Measurements from ENCODE around the gene MAPRE3.

Gene MAPRE3

DNA sequence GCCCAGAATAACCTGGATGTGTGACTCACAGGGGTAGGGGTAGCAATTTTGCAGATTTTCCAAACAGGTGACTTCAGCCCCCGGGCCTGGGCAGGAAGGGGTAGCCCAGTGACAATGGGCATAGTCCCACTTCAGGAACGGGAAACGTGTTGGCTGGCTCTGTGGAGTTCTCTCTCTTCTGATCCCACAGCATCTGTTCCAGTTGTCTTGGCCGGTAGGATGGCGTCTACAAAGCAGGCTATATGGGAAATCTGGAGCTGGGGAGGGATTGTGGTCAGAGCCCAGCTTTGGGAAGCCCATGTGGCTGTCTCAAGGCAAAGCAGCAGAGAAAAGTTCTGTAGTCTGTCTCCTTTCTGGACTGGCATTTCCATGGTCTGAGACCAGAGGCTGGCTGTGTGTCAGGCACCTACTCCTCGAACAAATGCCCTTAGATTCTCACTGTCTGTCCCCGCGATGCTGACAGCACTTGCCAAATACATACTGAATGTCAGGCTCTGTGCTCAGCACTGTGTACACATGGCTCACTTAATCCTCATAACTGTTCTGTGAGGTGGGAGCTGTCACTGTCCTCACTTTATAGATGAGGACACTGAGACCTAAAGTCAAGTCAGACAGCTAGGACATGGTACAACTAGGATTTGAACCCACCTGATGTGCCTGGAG lies 44.5 kb downstream of the MAPRE3 start:
- no peak for DNase-seq (ENCODE audit: low spot score)

DNA sequence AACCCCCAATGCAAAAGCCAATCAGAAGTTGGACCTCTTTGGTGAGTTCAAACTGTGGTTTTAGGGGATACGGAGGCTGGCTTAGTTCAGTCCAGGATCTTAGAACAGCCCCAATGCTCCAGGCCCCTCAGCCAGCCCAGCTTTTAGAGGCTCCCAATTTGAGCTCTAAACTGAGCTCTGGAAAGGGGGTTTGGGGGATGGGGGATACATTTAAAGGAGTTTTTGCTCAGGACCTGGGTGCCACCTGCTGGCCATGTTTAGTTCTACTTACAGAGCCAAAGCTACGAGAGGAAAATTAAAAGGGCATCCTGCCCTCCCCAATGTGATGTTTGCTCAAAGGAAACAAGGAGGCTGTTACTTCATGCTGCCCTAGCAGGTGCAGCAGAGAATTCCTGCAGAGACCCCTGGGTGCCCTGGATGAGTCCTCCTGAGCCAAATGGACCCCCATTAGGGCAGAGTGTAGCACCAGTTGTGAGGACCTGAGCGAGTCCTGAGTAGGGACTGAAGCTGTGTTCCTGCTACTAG lies 46.4 kb downstream of the MAPRE3 start:
- peak; percentile 41 for DNase-seq (ENCODE audit: low spot score)

DNA sequence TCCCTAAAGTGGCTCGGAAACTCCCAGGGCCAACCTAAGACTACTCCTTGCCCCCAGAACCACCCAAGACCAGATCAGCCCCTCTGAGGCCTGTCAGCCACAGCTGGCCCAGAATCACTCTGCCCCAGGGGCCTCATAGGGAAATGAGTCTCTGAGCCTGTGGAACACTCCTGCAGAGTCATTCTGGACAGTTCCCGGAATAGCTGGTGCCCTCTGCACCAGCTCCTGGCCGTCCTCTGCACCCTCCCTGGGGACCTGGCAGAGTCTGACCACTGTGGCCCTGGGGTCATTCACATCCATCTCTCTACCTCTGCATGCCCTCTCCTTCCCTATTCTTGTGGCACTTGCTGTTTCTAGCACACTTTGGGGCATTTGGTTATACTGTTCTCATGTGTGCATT lies 47.7 kb downstream of the MAPRE3 start:
- DNase-seq (ENCODE audit: low spot score), result no peak

DNA sequence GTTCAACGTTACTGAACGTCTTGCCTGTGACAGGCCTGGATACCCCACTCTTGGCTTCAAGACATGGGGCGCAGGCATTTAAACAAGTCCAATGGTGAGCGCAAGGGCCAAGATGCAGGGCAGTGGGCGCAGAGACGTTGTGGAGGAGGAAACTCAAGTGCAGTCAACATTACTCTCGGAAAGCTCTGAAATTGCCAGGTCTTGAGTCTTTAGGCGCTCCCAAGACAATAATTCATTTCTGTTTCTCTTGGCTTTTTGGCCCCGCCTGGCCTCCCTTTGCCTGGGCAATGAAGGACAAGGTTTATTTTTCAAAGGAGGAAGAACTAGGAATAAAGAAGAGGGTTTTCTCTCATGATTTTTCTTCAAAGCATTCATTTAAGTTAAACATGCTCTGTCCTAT lies 49.0 kb downstream of the MAPRE3 start:
- no peak for DNase-seq (ENCODE audit: low spot score)

DNA sequence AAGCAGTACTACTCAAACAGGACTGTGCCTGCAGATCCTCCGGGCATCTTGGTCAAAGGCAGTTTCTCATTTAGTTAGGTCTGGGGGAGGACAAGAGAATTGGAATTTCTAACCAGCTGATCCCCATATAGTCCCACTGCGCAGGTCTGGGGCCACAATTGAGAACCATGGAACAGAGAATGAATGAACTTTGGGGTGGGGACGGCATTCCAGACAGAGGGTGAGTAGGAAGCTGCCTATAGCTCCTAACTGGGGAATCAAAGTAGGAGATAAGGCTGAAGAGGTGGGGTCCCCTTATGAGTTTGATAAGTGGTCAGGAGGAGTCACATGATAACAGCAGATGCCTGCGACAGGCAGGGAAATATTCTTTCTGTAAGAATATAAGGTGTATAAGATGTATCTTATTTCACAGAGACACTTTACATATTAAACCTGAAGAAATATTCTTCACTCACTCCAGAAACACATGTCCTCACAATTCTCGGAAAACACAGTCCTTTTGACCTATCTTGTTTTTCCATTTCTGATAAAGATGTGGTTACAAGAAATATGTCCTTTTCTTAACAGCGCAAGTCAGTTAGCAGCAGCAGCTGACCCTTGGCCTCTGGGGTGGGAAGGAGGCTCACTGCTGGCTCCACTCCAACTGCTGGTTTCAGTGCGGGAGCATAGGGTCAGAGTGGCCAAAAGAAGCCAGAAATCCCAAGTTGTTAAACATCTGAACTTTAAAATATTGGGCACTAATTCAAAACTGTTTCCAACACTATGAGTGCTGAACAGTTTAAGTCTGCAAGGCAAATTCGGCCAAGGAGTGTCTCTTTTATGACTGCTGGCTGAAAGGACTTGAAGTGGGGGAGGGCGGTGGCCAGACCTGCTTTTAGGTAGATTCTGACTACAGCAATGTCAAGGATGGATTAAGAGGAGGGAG lies 49.8 kb downstream of the MAPRE3 start:
- peak; percentile 22 for DNase-seq (ENCODE audit: low spot score)

DNA sequence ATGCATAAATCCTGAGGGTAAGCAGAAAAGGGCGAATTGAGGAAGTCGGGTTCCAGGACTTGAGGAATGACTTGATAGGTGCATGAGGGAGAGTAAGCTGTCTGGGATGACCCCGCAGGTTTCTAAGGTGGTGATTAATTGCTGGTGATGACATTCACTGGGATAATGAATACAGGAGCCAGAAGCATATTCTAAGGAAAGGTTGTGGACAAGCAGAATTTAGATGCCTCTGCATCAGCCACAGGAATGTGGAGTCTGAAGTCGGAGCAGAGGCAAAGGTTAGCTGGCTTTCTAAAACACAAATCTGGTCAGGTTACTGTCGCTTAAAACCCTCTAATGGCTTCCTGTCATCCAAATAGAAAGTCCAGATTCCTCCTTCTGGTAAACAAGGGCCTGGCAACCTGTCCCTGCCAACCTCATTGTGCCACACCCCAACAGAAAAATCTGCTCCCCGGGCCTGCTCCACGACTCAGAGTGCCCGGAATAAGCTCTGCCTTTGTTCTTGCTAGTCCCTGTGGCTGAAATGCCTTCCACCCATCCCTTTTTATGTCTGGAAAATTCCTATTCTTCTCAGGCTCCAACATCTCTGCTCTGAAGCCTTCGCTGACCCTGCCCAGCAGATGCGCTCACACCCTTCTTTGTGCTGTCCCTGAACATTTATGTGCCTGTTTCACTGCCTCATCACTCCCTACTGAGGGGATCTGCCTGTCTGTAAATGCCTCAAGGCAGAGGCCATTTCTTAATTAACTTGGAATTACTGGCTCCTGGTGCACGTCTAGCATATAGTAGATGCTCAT lies 51.0 kb downstream of the MAPRE3 start:
- no peak for DNase-seq (ENCODE audit: low spot score)

DNA sequence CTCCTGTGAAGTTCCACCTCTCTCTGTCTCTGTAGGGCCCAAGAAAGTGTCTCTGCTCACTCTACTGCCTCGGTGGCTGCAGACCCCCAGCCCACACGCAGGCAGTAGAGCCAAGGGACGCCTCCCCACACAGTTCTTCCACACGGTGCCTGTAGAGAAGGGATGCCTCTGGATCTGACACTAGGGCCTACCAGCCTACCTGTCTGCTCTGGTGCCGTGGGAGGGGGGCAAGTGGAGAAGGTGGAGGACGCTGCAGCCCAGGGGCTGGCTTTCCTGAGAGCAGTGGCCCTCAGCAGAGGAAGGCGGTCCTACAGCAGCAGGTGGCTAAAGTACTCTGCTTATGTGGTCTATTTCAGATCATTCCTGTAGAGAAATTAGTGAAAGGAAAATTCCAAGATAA lies 53.3 kb downstream of the MAPRE3 start:
- no peak for DNase-seq (ENCODE audit: low spot score)

DNA sequence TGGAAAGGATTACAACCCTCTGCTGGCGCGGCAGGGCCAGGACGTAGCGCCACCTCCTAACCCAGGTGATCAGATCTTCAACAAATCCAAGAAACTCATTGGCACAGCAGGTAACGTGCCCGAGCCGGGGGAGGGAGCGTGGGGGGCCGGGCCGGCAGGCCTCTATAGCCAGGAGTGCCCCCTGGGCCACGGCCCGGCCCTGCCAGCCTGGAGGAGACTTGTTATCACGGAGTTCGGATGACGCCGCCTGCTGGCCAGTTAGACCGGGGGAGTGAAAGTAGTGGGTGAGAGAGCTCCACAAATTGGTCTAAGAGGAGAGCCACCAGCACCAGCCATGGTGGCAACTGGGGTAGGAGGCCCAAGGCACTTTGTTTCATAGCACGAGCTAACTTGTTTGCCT lies 53.8 kb downstream of the MAPRE3 start:
- DNase-seq (ENCODE audit: low spot score), result no peak

DNA sequence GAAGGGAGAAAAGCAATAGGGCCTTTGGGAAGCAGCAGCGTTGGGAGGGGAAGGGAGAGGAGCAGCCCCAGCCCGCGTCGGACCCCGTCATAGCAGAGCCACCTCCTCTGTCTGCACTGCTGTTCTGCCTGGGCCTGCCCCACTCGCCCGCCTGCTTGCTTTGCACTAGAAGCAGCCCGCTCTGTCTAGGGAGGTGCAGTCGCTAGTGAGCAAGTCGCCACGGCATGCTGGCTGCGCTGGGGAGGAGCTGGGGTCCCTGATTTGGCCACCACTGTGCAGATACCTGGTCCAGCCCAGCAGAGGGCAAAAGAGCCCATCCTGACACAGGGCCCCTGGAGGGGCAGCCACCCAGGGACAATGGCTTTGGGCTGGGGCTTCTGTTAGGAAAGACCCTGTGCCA lies 54.4 kb downstream of the MAPRE3 start:
- no peak for DNase-seq (ENCODE audit: low spot score)

DNA sequence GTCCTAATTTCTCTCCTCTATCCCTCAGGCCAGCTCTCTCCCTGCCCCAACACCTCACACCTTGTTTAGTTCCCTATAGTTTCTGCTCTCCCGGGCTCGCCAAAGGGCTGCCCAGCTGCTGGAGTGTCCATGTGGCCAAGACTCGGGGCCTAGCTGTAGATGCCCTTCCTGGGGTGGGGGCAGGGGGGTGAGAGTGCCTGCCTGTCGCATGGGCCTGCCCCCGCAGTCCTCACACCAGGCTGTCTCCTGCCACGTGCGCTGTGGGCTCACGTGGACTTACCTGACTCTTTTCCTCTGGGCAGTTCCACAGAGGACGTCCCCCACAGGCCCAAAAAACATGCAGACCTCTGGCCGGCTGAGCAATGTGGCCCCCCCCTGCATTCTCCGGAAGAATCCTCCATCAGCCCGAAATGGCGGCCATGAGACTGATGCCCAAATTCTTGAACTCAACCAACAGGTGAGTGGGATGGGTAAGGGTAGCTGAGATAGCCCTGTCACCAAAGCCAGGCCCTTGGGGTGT lies 54.9 kb downstream of the MAPRE3 start:
- no peak for DNase-seq (ENCODE audit: low spot score)

DNA sequence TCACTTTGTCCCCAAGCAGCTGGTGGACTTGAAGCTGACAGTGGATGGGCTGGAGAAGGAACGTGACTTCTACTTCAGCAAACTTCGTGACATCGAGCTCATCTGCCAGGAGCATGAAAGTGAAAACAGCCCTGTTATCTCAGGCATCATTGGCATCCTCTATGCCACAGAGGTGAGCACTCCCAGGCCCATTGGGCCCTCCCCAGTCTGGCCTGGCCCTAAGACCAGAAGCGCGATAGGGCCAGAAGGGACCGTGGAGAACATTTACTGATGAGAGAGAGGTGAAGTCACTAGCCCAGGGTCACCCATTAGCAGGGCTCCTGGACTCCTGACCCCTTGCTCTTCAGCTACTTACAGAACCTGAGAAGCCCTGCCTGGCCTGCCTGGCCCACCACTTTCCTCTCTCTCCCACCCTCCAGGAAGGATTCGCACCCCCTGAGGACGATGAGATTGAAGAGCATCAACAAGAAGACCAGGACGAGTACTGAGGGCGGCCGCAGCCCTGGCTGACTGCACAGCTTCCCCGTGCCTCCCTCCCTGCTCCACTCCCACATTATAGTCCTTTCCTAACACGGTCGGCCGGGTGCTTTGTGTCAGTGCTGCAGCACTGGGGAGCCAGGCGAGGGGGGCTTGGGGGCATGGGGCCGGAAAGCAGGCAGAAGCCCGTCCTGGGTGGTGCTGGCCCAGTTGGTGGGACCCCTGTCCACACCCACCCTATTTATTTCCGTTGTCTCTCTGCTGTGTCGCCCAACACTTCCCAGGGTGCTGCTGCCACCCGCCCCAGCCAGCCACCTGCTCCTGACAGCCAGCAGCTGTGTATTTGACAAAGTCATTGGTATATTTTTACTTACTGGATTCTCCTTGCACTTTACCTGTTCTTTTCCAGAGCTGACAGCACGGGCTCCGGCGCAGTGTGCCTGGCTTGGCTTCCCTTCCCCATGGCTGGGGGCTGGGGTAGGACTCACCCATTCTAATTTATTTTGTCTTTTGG lies 55.7 kb downstream of the MAPRE3 start:
- no peak for DNase-seq (ENCODE audit: low spot score)

DNA sequence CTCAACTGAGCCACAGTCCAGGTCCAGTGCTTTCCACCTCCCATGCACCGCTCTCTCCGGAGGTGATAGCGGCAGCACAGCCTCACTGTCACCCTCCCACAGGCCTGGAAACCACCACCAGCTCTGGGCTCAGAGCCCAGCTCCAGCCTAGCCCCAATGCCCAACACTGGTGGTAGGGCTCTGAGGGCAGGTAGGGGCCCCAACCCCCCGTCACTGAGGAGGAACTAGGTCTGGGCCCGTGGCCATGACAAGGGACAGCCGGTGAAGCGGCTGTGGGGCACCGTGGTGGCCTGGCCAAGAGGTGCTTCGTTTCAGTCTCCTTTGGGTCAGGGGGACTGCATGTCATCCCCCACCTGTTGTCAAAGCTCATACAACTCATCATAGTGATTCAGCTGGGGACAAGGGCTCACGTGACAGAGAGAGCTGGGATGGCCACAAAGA lies 56.8 kb downstream of the MAPRE3 start:
- DNase-seq (ENCODE audit: low spot score), result no peak

DNA sequence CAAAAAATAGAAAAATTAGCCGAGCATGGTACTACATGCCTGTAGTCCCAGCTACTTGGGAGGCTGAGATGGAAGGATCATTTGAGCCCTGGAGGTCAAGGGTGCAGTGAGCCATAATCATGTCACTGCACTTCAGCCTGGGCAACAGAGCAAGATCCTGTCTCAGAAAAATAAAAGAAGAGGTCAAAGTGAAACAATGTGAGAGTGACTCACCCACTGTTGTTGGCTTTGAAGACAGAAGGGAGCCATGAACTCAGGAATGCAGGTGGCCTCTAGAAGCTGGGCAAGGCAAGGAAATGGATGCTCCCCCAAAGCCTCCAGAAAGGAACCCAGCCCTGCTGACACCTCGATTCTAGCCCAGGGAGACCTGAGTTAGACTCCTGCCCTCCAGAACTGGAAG lies 58.6 kb downstream of the MAPRE3 start:
- no peak for DNase-seq (ENCODE audit: low spot score)

DNA sequence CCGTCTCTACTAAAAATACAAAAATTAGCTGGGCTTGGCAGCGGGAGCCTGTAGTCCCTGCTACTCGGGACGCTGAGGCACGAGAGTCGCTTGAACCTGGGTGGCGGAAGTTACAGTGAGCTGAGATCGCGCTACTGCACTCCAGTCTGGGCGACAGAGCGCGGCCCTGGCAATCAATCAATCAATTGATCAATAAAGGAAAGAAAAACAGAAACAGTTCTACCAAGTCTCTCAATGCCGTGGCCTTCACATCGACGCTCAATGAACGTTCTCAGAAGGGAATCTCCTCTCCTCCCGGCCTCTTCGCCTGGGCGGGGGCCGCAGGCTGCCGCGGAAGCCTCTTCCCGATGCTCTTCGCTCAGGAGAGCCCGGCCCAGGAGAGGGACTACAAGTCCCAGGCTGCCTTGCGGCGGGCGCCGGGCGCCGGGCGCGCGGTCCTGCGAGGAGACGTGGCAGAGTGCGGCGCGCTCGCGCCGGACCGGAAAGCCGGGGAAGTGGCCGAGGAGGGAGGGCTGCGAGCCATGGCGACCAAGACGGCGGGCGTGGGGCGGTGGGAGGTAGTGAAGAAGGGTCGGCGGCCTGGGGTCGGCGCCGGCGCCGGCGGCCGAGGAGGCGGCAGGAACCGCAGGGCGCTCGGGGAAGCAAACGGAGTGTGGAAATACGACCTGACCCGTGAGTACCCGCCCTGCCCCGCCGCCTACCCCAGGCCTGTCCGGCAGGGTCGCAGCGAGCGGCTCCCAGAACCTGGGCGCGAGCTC lies 62.2 kb downstream of the MAPRE3 start, which contains the start of gene TMEM214:
TMEM214 (plus strand) TSS at position 471 of the 758 bp plus-strand sequence; CDS start at position 522, 51 bp downstream.
- DNase-seq (ENCODE audit: low spot score), result peak; percentile 79

DNA sequence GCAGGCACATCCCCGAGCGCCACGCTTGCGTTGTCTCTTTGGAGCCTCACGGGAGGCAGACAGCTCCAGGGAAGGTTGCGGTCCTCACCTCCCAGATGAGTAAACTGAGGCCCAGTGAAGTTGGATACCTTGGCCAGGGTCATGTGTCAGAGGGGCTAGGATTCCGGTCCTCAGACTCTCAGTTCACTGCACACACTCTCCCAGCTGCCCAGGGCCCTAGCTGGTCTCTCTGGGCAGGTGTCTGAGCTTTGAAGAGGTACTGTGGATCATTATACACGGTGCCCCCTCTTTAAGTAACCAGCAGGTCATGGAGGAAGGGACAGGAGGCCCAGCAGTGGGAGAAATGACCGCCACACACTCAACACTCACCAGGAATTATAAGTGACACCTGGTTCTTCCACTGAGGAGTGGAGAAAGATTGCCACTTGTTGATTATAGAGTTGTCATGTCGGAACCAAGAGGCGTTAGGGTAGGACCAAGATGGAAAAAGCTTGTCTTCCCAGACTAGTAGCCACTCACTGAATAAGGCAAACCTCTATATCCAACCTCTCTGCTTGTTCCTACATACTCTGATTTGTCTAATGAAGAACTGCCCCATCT lies 62.9 kb downstream of the MAPRE3 start:
- DNase-seq (ENCODE audit: low spot score), result no peak

DNA sequence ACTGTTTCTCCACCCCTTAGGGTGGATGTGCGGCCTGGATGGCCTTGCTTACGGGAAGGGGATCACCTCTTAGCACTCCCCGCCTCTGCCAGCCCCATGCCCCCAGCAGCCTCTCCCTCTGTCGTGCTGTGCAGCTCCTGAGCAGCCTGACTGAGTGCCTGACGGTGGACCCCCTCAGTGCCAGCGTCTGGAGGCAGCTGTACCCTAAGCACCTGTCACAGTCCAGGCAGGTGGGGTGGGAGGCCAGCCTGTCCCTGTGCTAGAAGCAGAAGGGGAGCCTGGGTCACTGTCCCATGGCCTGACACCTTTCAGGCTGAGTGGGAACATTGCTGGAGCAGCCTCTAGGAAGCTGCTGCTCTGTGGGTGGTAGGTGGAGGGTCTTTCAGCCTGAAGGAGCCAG lies 67.6 kb downstream of the MAPRE3 start:
- no peak for DNase-seq (ENCODE audit: low spot score)

DNA sequence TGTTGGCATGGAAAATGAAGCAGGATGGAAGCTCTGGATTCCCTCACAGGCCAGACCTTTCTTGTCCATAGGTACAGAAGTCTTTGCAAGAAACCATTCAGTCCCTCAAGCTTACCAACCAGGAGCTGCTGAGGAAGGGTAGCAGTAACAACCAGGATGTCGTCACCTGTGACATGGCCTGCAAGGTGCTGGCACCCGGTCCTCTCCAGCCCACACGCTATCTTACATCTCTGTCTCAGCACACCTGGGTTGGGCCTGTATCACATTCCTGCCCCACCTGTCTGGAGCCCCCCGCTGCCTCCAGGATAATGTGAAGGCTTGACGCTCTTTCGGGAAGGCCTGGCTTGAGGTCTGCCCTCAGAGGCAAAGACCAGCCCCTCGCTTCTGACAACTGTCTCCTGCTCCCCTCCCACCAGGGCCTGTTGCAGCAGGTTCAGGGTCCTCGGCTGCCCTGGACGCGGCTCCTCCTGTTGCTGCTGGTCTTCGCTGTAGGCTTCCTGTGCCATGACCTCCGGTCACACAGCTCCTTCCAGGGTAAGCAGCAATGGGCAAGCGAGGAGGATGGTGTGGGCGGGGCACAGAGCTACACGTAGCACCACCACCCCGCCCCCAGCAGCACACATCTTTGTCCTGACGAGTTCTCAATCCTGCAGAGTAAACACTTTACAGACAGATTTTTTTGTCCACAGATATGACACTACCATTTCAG lies 68.3 kb downstream of the MAPRE3 start:
- no peak for DNase-seq (ENCODE audit: low spot score)

DNA sequence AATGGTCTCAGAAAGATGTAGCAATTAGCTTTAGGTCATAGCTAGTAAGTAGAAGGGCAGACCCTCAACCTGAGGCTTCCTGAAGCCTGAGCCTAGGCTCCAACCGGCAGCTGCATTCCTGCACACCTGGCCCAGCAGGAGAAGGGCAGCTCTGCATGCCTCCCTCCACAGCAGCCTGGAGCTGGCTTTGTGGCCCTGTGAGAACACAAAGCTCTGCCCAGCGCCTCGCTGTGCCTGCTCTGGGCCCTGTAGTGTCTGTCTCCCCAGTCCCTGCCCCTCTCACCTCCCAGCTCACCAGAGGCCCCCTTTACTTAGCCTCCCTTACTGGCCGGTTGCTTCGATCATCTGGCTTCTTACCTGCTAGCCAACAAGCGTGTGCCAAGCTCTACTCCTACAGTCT lies 69.0 kb downstream of the MAPRE3 start:
- no peak for DNase-seq (ENCODE audit: low spot score)

DNA sequence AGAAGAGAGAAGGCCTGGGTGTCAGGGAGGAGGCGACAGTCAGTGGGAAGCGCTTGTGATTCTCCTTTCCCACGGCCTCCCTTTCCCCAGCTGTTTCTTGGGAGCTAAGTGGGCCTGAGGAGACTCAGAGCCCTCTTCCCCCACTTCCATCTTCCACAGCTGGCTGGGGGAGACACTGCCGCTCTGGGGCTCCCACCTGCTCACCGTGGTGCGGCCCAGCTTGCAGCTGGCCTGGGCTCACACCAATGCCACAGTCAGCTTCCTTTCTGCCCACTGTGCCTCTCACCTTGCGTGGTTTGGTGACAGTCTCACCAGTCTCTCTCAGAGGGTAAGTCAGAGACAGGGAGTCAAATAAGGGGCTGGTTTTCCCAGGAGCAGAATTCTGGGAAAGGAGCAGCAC lies 69.4 kb downstream of the MAPRE3 start:
- no peak for DNase-seq (ENCODE audit: low spot score)
